ENCODE data around the gene FAM32A. TPM values are rescaled to one million over a fixed set of nuclear protein-coding genes. Genes with fewer than 3 reads are reported as not detected.
A peak's percentile ranks its signal among the peaks of the same experiment; 100 is the strongest.

The FAM32A gene
- total RNA-seq, 4 donors from 2014 or later = 55.3 to 82.6 (median 73.0) TPM

DNA sequence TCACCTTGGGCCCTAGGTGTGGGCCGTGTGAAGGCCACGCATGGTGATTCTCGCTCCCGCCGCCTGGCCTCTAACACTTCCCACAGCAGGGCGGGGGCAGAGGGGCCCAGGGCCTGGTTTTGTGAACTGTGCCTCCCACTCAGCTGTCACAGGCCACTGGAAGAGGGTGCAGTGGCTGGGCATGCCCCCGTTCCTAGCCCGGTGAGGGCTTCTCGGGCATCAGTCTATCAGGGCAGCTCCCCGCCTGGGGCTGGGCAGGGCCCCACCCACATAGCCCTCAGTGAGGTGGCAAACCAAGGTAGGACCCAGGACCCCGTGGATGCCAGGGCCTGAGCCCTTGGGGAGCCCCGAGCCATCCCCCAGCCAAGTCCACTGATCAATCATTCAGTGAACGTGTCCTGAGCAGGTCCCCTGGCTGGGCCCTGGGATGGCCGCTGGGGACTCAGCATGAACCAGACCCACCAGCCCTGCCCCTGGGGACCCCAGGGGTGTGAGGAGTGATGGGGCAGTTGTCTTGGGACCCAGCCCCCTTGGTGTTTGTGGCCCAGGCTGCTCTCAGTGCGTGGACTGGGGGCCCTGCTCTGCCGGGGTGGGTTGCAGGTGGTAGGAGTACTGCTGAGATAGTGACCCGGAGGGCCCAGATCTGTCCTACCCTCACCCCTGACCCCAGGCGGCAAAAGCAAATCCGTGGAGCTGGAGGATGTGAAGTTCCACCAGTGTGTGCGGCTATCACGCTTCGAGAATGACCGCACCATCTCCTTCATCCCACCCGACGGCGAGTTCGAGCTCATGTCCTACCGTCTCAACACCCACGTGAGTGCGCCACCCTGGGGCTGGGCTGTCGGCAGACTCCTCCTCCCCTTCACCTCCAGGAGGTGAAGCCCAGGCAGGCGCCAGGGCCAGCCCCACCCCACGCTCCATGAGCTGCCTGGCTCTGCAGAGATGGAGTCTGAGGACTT lies 41.9 kb downstream of the FAM32A start:
- DNase-seq (ENCODE audit: low spot score in 2 of 2) = peak in 1 of 2 donors; percentile 8
- TF ChIP-seq, protein P1, sequence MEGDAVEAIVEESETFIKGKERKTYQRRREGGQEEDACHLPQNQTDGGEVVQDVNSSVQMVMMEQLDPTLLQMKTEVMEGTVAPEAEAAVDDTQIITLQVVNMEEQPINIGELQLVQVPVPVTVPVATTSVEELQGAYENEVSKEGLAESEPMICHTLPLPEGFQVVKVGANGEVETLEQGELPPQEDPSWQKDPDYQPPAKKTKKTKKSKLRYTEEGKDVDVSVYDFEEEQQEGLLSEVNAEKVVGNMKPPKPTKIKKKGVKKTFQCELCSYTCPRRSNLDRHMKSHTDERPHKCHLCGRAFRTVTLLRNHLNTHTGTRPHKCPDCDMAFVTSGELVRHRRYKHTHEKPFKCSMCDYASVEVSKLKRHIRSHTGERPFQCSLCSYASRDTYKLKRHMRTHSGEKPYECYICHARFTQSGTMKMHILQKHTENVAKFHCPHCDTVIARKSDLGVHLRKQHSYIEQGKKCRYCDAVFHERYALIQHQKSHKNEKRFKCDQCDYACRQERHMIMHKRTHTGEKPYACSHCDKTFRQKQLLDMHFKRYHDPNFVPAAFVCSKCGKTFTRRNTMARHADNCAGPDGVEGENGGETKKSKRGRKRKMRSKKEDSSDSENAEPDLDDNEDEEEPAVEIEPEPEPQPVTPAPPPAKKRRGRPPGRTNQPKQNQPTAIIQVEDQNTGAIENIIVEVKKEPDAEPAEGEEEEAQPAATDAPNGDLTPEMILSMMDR (IDR thresholded peaks at IDR 0.05) = no peak
- TF ChIP-seq EP300 (IDR thresholded peaks at IDR 0.05) (no peak), POLR2A (IDR thresholded peaks at IDR 0.05) (no peak)
- no peaks in the 10 kb centered on the region for H3K27me3 ChIP-seq
- no peaks in the 10 kb centered on the region for H3K4me1 ChIP-seq
- H3K9me3 ChIP-seq = peaks cover 0 to 3% (median 0%) of the 10 kb centered on the region in 4 donors
- WGBS, 2 donors = 86 to 88% methylated on average over 19 to 30 of the region's 33 CpGs
- no peak overlapping the region for H3K4me3 ChIP-seq
- peaks cover 3 to 100% (median 33%) of the 10 kb centered on the region in 3 donors for H3K36me3 ChIP-seq
- H3K27ac ChIP-seq = no peak overlapping the region

- WGBS, 2 donors = 92 to 96% methylated on average over 12 to 21 of the region's 21 CpGs
- Histone ChIP-seq H3K4me3 (no peak overlapping the region), H3K4me1 (no peaks in the 10 kb centered on the region), H3K27ac (no peak overlapping the region), H3K36me3 (peaks cover 3 to 100% (median 33%) of the 10 kb centered on the region in 3 donors), H3K9me3 (no peaks in the 10 kb centered on the region), H3K27me3 (no peaks in the 10 kb centered on the region)
- DNase-seq (ENCODE audit: low spot score in 2 of 2) = peak in 1 of 2 donors; percentile 3
- TF ChIP-seq, protein P1 (IDR thresholded peaks at IDR 0.05) = no peak
- TF ChIP-seq POLR2A (IDR thresholded peaks at IDR 0.05) = no peak
- TF ChIP-seq EP300 (IDR thresholded peaks at IDR 0.05) = no peak
Measured at GRCh38 chr19:16227837-16228636, 42.8 kb downstream of the FAM32A start.

DNA sequence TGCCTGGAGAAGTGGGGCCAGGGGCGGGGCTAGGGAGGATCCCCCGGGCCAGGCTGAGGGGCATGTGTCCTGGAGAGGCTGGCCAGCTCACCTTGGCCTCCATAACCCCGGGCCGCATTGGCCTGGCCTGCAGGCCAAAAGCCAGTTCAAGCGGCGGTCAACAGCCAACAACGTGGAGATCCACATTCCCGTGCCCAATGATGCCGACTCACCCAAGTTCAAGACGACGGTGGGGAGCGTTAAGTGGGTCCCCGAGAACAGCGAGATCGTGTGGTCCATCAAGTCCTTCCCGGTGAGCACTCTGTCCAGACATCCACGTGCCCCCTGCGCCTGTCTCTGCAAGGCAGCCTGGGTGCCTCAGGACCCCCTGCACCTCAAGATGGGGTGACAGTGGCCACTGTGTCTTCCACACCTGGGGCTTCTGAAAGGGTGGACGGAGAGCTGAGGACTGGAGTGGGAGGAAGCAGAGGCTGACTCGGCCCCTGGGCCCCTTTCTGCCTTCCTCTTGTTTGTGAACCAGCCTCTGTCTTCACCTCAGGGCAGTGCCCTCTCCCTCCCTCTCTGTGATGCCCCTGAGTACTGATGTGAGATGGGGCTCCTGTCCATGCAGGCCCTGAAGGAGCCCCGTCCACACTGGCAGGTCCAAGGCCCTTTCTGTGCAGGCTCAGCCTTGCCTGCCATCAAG lies 43.6 kb downstream of the FAM32A start:
- no peak overlapping the region for H3K27ac ChIP-seq
- H3K36me3 ChIP-seq = peaks cover 3 to 100% (median 26%) of the 10 kb centered on the region in 3 donors
- TF ChIP-seq, protein P1 (IDR thresholded peaks at IDR 0.05) = no peak
- DNase-seq (ENCODE audit: low spot score in 2 of 2) = peak in 1 of 2 donors; percentile 8
- no peaks in the 10 kb centered on the region for H3K4me1 ChIP-seq
- 82 to 86% methylated on average over 8 to 17 of the region's 21 CpGs for WGBS, 2 donors
- H3K9me3 ChIP-seq = no peaks in the 10 kb centered on the region
- no peak overlapping the region for H3K4me3 ChIP-seq
- no peaks in the 10 kb centered on the region for H3K27me3 ChIP-seq

DNA sequence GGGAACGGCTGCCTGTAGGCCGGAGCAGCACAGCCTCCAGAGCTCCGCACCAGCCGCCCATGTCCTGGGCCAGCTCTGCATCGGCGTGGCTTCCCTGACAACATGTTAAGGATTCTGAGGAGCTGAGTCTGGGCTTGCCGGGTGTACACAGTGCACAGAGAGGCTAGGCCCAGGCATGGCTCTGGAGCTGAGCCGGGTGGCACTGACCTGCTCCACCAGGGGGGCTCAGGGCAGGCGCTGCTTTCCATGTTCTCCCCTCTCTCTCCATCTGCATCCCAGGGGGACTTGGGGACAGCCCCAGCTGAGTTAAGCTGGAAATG lies 44.1 kb downstream of the FAM32A start:
- TF ChIP-seq, protein P1 (IDR thresholded peaks at IDR 0.05) = no peak
- TF ChIP-seq EP300 (IDR thresholded peaks at IDR 0.05) (no peak), POLR2A (IDR thresholded peaks at IDR 0.05) (no peak)
- peaks cover 3 to 100% (median 23%) of the 10 kb centered on the region in 3 donors for H3K36me3 ChIP-seq
- H3K27me3 ChIP-seq = no peaks in the 10 kb centered on the region
- H3K4me1 ChIP-seq = no peaks in the 10 kb centered on the region
- no peak overlapping the region for H3K4me3 ChIP-seq
- no peak overlapping the region for H3K27ac ChIP-seq
- WGBS, 2 donors = 93 to 97% methylated on average over 9 of the region's 9 CpGs
- DNase-seq (ENCODE audit: low spot score in 2 of 2) = peak in 1 of 2 donors; percentile 5
- no peaks in the 10 kb centered on the region for H3K9me3 ChIP-seq

All from tibial nerve (tissue), 4 donors.